IMR-90 (cell line): ENCODE measurements around the gene IER5. TPM values are rescaled to one million over a fixed set of nuclear protein-coding genes. Genes with fewer than 3 reads are reported as not detected.
A peak's percentile ranks its signal among the peaks of the same experiment; 100 is the strongest.

Source experiments
- ATAC-seq: fragments of 200-7000 bp; cut with Tn5 transposase; 2 replicates; pipeline ENCODE4 v1.9.1; 2020; ENCODE audit warnings: low read depth, mild to moderate bottlenecking, moderate library complexity
- BruUV-seq: library from RNA; stranded (reverse); fragments of 400-500 nt; replicated peaks from 2 replicates; lab custom pipeline; 2021; lab: Mats Ljungman, UMichigan
- CTCF ChIA-PET: fragments of 300-600 bp; formaldehyde crosslinking; extraction: SDS; loops from one replicate; lab custom pipeline; 2021; ENCODE audit warnings: antibody characterized with exemption; lab: Yijun Ruan, JAX
- POLR2A ChIA-PET: fragments of 300-600 bp; sonication (Branson Sonifier 250); formaldehyde crosslinking; loops from one replicate; lab custom pipeline; 2022; ENCODE audit warnings: antibody characterized with exemption; ENCODE audit not compliant: unreplicated experiment; lab: Charles Lee
- DNase-seq: peaks from one replicate; pipeline ENCODE4 v3.0.0; 2013
- H2AFZ ChIP-seq: replicated peaks from 2 replicates; pipeline ENCODE3; 2013; ENCODE audit warnings: low read length, mild to moderate bottlenecking; ENCODE audit not compliant: poor library complexity
- H2AK5ac ChIP-seq: 2 replicates; pipeline ENCODE4 v1.6.1; 2013; ENCODE audit warnings: low read depth, low read length, inconsistent platforms
- H2AK9ac ChIP-seq: replicated peaks from 2 replicates; pipeline ENCODE3; 2013; ENCODE audit warnings: mild to moderate bottlenecking, low read depth, low read length, moderate library complexity; ENCODE audit not compliant: poor library complexity
- H2BK120ac ChIP-seq: 2 replicates; pipeline ENCODE4 v1.6.1; 2013; ENCODE audit warnings: low read depth, low read length, inconsistent platforms
- H2BK15ac ChIP-seq: 3 replicates; pipeline ENCODE4 v1.6.1; 2013; ENCODE audit warnings: low read depth, low read length, inconsistent platforms
- H2BK20ac ChIP-seq: 2 replicates; pipeline ENCODE4 v1.6.1; 2013; ENCODE audit warnings: low read depth, mild to moderate bottlenecking, inconsistent platforms, low read length, moderate library complexity
- H2BK5ac ChIP-seq: 2 replicates; pipeline ENCODE4 v1.6.1; 2013; ENCODE audit warnings: mild to moderate bottlenecking, low read depth, low read length, inconsistent platforms; ENCODE audit not compliant: poor library complexity, severe bottlenecking
- H3K14ac ChIP-seq: replicated peaks from 2 replicates; pipeline ENCODE4 v1.6.1; 2013; ENCODE audit warnings: low read depth, low read length, inconsistent platforms
- H3K18ac ChIP-seq: 2 replicates; pipeline ENCODE4 v1.6.1; 2013; ENCODE audit warnings: low read depth, low read length, control low read depth
- H3K23ac ChIP-seq: 2 replicates; pipeline ENCODE4 v1.6.1; 2013; ENCODE audit warnings: low read depth, low read length, inconsistent platforms
- H3K27ac ChIP-seq: 2 replicates; pipeline ENCODE4 v1.5.1; 2013; ENCODE audit warnings: mild to moderate bottlenecking, control low read depth, low read length; ENCODE audit not compliant: insufficient read depth
- H3K27me3 ChIP-seq: 2 replicates; pipeline ENCODE4 v1.6.1; 2013; ENCODE audit warnings: low read length; ENCODE audit not compliant: control insufficient read depth, insufficient read depth
- H3K36me3 ChIP-seq: 2 replicates; pipeline ENCODE4 v1.6.1; 2013; ENCODE audit warnings: low read length, mixed read lengths; ENCODE audit not compliant: control insufficient read depth, insufficient read depth
- H3K4ac ChIP-seq: 2 replicates; pipeline ENCODE4 v1.6.1; 2013; ENCODE audit warnings: low read depth, low read length, inconsistent platforms
- H3K4me1 ChIP-seq: 2 replicates; pipeline ENCODE4 v1.6.1; 2013; ENCODE audit warnings: low read length, mixed read lengths; ENCODE audit not compliant: control insufficient read depth, insufficient read depth
- H3K4me2 ChIP-seq: 2 replicates; pipeline ENCODE4 v1.6.1; 2013; ENCODE audit warnings: low read depth, mild to moderate bottlenecking, control low read depth, low read length, moderate library complexity
- H3K4me3 ChIP-seq: 2 replicates; pipeline ENCODE4 v1.5.1; 2013; ENCODE audit warnings: low read depth, mild to moderate bottlenecking, control low read depth, low read length, moderate library complexity; ENCODE audit not compliant: insufficient read depth
- H3K56ac ChIP-seq: 2 replicates; pipeline ENCODE4 v1.6.1; 2013; ENCODE audit warnings: low read length, inconsistent platforms; ENCODE audit not compliant: insufficient read depth; ENCODE audit errors: extremely low read depth
- H3K79me1 ChIP-seq, 2 experiments: 2 replicates each; pipeline ENCODE4 v1.6.1; 2013; ENCODE audit warnings: low read length in 2 of 2, inconsistent platforms in 1 of 2, low read depth in 1 of 2
- H3K9ac ChIP-seq: 2 replicates; pipeline ENCODE4 v1.6.1; 2013; ENCODE audit warnings: low read depth, low read length, control low read depth
- H3K9me1 ChIP-seq: 2 replicates; pipeline ENCODE4 v1.6.1; 2013; ENCODE audit warnings: low read length, inconsistent platforms; ENCODE audit not compliant: insufficient read depth
- H3K9me3 ChIP-seq: 2 replicates; pipeline ENCODE4 v1.6.1; 2013; ENCODE audit warnings: low read length; ENCODE audit not compliant: control insufficient read depth, insufficient read depth
- H4K20me1 ChIP-seq: 2 replicates; pipeline ENCODE4 v1.6.1; 2013; ENCODE audit warnings: low read length, inconsistent platforms; ENCODE audit not compliant: insufficient read depth
- H4K5ac ChIP-seq: 2 replicates; pipeline ENCODE4 v1.6.1; 2013; ENCODE audit warnings: mild to moderate bottlenecking, low read depth, low read length, control low read depth
- H4K8ac ChIP-seq, 2 experiments: 2 replicates each; pipeline ENCODE4 v1.6.1; 2013; ENCODE audit warnings: low read depth in 2 of 2, low read length in 2 of 2, control low read depth in 1 of 2, inconsistent platforms in 1 of 2
- H4K91ac ChIP-seq: 2 replicates; pipeline ENCODE4 v1.6.1; 2013; ENCODE audit warnings: low read depth, low read length, inconsistent platforms; ENCODE audit not compliant: insufficient read depth
- CEBPB ChIP-seq: IDR thresholded peaks from 2 replicates; pipeline ENCODE4 v1.6.1; 2012; ENCODE audit warnings: low read depth, low read length, improper control_type of control experiment
- CHD1 ChIP-seq: IDR thresholded peaks from 2 replicates; pipeline ENCODE4 v1.6.1; 2012; ENCODE audit warnings: low read depth, low read length, improper control_type of control experiment
- FOS ChIP-seq: fragments of 150-350 bp; IDR thresholded peaks from 2 replicates; pipeline ENCODE4 v1.6.1; 2016; ENCODE audit warnings: low read depth, low read length
- MAFK ChIP-seq: IDR thresholded peaks from 2 replicates; pipeline ENCODE4 v1.6.1; 2012; ENCODE audit warnings: low read depth, low read length, improper control_type of control experiment
- MAZ ChIP-seq: IDR thresholded peaks from 2 replicates; pipeline ENCODE4 v1.6.1; 2012; ENCODE audit warnings: low read depth, mild to moderate bottlenecking, low read length, improper control_type of control experiment, moderate library complexity, borderline replicate concordance
- MXI1 ChIP-seq: IDR thresholded peaks from 2 replicates; pipeline ENCODE4 v1.6.1; 2012; ENCODE audit warnings: low read depth, mild to moderate bottlenecking, low read length, moderate library complexity, borderline replicate concordance
- NFE2L2 ChIP-seq: fragments of 150-350 bp; IDR thresholded peaks from 2 replicates; pipeline ENCODE4 v1.6.1; 2016; ENCODE audit warnings: low read depth, mild to moderate bottlenecking, low read length
- POLR2A ChIP-seq: IDR thresholded peaks from 2 replicates; pipeline ENCODE4 v1.6.1; 2012; ENCODE audit warnings: mild to moderate bottlenecking, low read depth, low read length
- RAD21 ChIP-seq: IDR thresholded peaks from 2 replicates; pipeline ENCODE4 v1.6.1; 2012; ENCODE audit warnings: low read length, improper control_type of control experiment
- RCOR1 ChIP-seq: IDR thresholded peaks from 2 replicates; pipeline ENCODE4 v1.6.1; 2012; ENCODE audit warnings: mild to moderate bottlenecking, low read length, improper control_type of control experiment; ENCODE audit not compliant: insufficient replicate concordance
- RFX5 ChIP-seq: IDR thresholded peaks from 2 replicates; pipeline ENCODE4 v1.8.0; 2012; ENCODE audit warnings: low read depth, mild to moderate bottlenecking, low read length, moderate library complexity
- WGBS, 2 experiments: methylation state at CpG; one replicate each; pipeline versions ENCODE4 v1.1.5 to v1.1.7; 2013; ENCODE audit warnings: missing lambda C conversion rate in 2 of 2; ENCODE audit not compliant: insufficient read length in 1 of 2; ENCODE audit errors: extremely low coverage in 2 of 2; 5-methylcytosine and 5-hydroxymethylcytosine counted together
- dilution Hi-C: fragments of 300-500 bp; cut with HindIII; formaldehyde crosslinking; loops from one replicate; pipeline ENCODE4 v1.14.3; 2018; ENCODE audit warnings: low sequenced_read_pairs; ENCODE audit not compliant: unreplicated experiment
- in situ Hi-C: fragments of 300-500 bp; cut with MboI; formaldehyde crosslinking; loops from 3 replicates; pipeline ENCODE4 v1.14.3; 2019; ENCODE audit warnings: low sequenced_read_pairs, inconsistent platforms, mixed read lengths
- intact Hi-C: fragments of 100-400 bp; cut with micrococcal nuclease; formaldehyde crosslinking; loops from 2 replicates; pipeline ENCODE4 v1.10.0; 2022
- polyA plus RNA-seq, 3 experiments: library from polyadenylated mRNA; depleted of rRNA; stranded (reverse); fragments of >200 nt; gene quantifications; 2 replicates each; pipeline ENCODE4 v1.2.3, GENCODE V29; 2012; ENCODE audit warnings: low replicate concordance in 1 of 3
- total RNA-seq: library from RNA; depleted of rRNA; stranded (reverse); fragments of >200 nt; gene quantifications from 2 replicates; pipeline ENCODE4 v1.2.3, GENCODE V29; 2012
- TF ChIP-seq, protein P1 (sequence below): fragments of 150-350 bp; IDR thresholded peaks from 2 replicates; pipeline ENCODE4 v1.6.1; 2017; ENCODE audit warnings: mild to moderate bottlenecking, antibody characterized with exemption, low read length, low read depth

The IER5 gene
- total and polyA plus RNA-seq, 2 of the 4 experiments (the other 2 are of a cell fraction): 15.8 to 27.1 TPM

DNA sequence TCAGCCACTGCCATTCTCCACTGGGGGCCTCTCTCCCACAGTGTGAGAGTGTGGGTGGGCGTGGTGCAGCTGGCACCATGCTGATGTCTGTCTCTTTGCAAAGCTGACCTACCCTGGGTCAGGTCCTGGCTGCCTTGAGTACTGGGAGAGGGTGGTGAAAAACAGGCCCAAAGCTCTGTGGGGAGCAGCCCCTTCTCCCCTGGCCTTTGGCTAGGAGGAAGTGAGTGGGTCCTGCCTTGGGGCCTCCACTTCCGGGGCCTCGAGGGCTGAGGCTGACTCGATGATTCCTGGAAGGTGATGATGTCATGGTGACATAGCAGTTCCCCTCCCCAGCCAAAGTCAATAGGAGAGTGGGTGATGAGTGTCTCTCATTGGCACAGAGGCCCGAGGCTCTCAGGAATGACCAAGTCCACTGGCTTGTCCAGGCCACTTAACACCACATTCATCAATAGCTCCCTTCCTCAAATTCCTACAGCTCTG is 53.0 kb downstream of the IER5 start:
- Histone ChIP-seq H3K27ac (peak overlapping the region; percentile 60), H3K4me1 (peaks cover 30% of the 10 kb centered on the region), H2BK5ac (peak overlapping the region; percentile 93), H2AK9ac (peak overlapping the region; percentile 95), H3K18ac (peak overlapping the region; percentile 54), H2AK5ac (peak overlapping the region; percentile 95), H2BK15ac (peak overlapping the region; percentile 92; the same call in 2 of the 3 replicates), H3K27me3 (no peaks in the 10 kb centered on the region), H3K79me1 (peaks cover 2 to 28% of the 10 kb centered on the region in 2 experiments; a peak in 2 of 4 replicates), H4K20me1 (no peaks in the 10 kb centered on the region), H4K8ac (peak overlapping the region; percentile 65 to 83), H3K9ac (peak overlapping the region; percentile 22; the same call in 1 of the 2 replicates), H3K36me3 (no peaks in the 10 kb centered on the region), H4K5ac (peak overlapping the region; percentile 95), H2AFZ (peak overlapping the region; percentile 91), H3K4ac (peak overlapping the region; percentile 94), H3K23ac (peak overlapping the region; percentile 90; the same call in 1 of the 2 replicates), H3K9me1 (peaks cover 27% of the 10 kb centered on the region), H2BK20ac (peak overlapping the region; percentile 90), H3K4me2 (peak overlapping the region; percentile 75; the same call in 1 of the 2 replicates), H4K91ac (peak overlapping the region; percentile 76), H3K14ac (peak overlapping the region; percentile 90), H2BK120ac (peak overlapping the region; percentile 94), H3K9me3 (peaks cover 2% of the 10 kb centered on the region; the same call in 1 of the 2 replicates), H3K56ac (0 out of 2 replicates have a peak overlapping the region, but pooled peaks have one; percentile 70), H3K4me3 (no peak overlapping the region)
- ChIA-PET CTCF (interaction anchor here (0.6 to 3.8 kb wide), 19 partner anchors 11 to 625 kb away, joined by 3 to 24 read pairs (median 8); partner anchors contain the start of gene STX6), POLR2A (interaction anchor here (1.1 to 2.0 kb wide), 2 partner anchors 47 to 51 kb away, joined by 3 to 11 read pairs; no protein-coding TSS in a partner anchor)
- intact Hi-C loops: loop anchor here (5.0 kb wide), 2 partner anchors 119 to 624 kb away; partner anchors contain the start of gene STX6
- no CpG with 5 or more reads among the region's 5 CpGs for WGBS, 2 experiments
- BruUV-seq: no TSS peak
- TF ChIP-seq RFX5 (no peak), RAD21 (peak; percentile 33; the same call in 1 of the 2 replicates), CHD1 (no peak), POLR2A (no peak), MXI1 (0 out of 2 replicates have a peak, but pooled peaks have one; percentile 19), NFE2L2 (peak; percentile 85), FOS (peak; percentile 60; the same call in 1 of the 2 replicates), MAFK (peak; percentile 27; the same call in 1 of the 2 replicates), CEBPB (peak; percentile 48; the same call in 1 of the 2 replicates), MAZ (peak; percentile 45; the same call in 1 of the 2 replicates), RCOR1 (no peak)
- TF ChIP-seq, protein P1, sequence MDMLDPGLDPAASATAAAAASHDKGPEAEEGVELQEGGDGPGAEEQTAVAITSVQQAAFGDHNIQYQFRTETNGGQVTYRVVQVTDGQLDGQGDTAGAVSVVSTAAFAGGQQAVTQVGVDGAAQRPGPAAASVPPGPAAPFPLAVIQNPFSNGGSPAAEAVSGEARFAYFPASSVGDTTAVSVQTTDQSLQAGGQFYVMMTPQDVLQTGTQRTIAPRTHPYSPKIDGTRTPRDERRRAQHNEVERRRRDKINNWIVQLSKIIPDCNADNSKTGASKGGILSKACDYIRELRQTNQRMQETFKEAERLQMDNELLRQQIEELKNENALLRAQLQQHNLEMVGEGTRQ: no peak
- in situ Hi-C loops: loop anchor here (5.0 to 10.0 kb wide), 3 partner anchors 104 to 507 kb away; partner anchors contain the start of gene XPR1
- dilution Hi-C loops: no loop called here
- DNase-seq (peak; percentile 95), ATAC-seq (peak; percentile 8; the same call in 1 of the 2 replicates)
